Astrocyte of the spinal cord (primary cell): ENCODE data around the gene CPNE7.

Experiments
- DNase-seq: peaks from one replicate; pipeline ENCODE4 v3.0.0; 2011; ENCODE audit warnings: low read depth, low spot score
- H3K4me3 ChIP-seq: 2 replicates; pipeline ENCODE4 v1.5.1; 2011; ENCODE audit warnings: low read depth, mild to moderate bottlenecking, low read length, moderate library complexity
- CTCF ChIP-seq: IDR thresholded peaks from 2 replicates; pipeline ENCODE4 v1.5.1; 2012; ENCODE audit warnings: low read depth, mild to moderate bottlenecking, low read length, inconsistent platforms
- in situ Hi-C: cut with HindIII; loops from 2 replicates; pipeline ENCODE4 v1.10.0; 2017; ENCODE audit warnings: low sequenced_read_pairs

CPNE7 gene

GRCh38 chr16:89646270-89646669, 70.7 kb downstream of the CPNE7 start:
- TF ChIP-seq CTCF = no peak
- in situ Hi-C loops = no loop called here
- no peak overlapping the region for H3K4me3 ChIP-seq
- DNase-seq = no peak
